K562 (cell line): ENCODE results near the gene CBFA2T2. TPM values are rescaled to one million over a fixed set of nuclear protein-coding genes. Genes with fewer than 3 reads are reported as not detected.

Source experiments
- ATAC-seq: fragments of 200-7000 bp; cut with Tn5 transposase; 3 replicates; pipeline ENCODE4 v1.9.1; 2020; ENCODE audit warnings: moderate library complexity
- BruUV-seq: library from RNA; stranded (reverse); fragments of 400-500 nt; replicated peaks from 2 replicates; lab custom pipeline; 2021; lab: Mats Ljungman, UMichigan
- CTCF ChIA-PET: fragments of 300-600 bp; formaldehyde crosslinking; extraction: SDS; loops from one replicate; lab custom pipeline; 2021; ENCODE audit warnings: low intra/inter-chr PET ratio; lab: Yijun Ruan, JAX
- POLR2A ChIA-PET: fragments of 300-600, 350-650 bp; sonication (Branson Sonifier 250); formaldehyde crosslinking; extraction: SDS; loops from one replicate; lab custom pipeline; 2021; ENCODE audit warnings: antibody characterized with exemption, inconsistent platforms; lab: Yijun Ruan, JAX
- DNase-seq, 4 experiments: peaks; one replicate each; pipeline versions ENCODE4 v3.0.0 to v3.0.0-alpha.2; 2011 to 2018; ENCODE audit warnings: low spot score in 3 of 4, mixed read lengths in 3 of 4; ENCODE audit errors: extremely low read depth in 1 of 4
- FAIRE-seq: peaks from 2 replicates; lab custom pipeline; 2011; peaks lifted over from hg19 to GRCh38; lab: Jason Lieb, UNC
- H2AFZ ChIP-seq: 2 replicates; pipeline ENCODE4 v1.6.0; 2011; ENCODE audit warnings: low read depth, low read length, control low read depth, inconsistent platforms
- H3K27ac ChIP-seq: fragments of 200-600 bp; 3 replicates; pipeline ENCODE4 v1.8.0; 2011; ENCODE audit warnings: low read depth, mild to moderate bottlenecking, control low read depth, inconsistent platforms, low read length, moderate library complexity, mixed read lengths; ENCODE audit errors: extremely low read depth
- H3K27me3 ChIP-seq, 2 experiments: fragments of 300-600 bp in 1 of 2; 2 replicates in 1 of 2; 3 replicates in 1 of 2; pipeline versions ENCODE4 v1.6.0 to v1.8.0; 2011; ENCODE audit warnings: inconsistent platforms in 2 of 2, low read length in 2 of 2, mild to moderate bottlenecking in 1 of 2, mixed read lengths in 1 of 2, moderate library complexity in 1 of 2; ENCODE audit not compliant: control insufficient read depth in 2 of 2, insufficient read depth in 2 of 2
- H3K36me3 ChIP-seq: fragments of 300-600 bp; 3 replicates; pipeline ENCODE4 v1.8.0; 2011; ENCODE audit warnings: mild to moderate bottlenecking, low read length, inconsistent platforms; ENCODE audit not compliant: control insufficient read depth, insufficient read depth
- H3K4me1 ChIP-seq, 2 experiments: fragments of 200-600 bp in 1 of 2; replicated peaks in 1 of 2; 2 replicates in 1 of 2; 3 replicates in 1 of 2; pipeline versions ENCODE4 v1.5.1 to v1.8.0; 2011; ENCODE audit warnings: inconsistent platforms in 2 of 2, low read length in 2 of 2, mild to moderate bottlenecking in 1 of 2, mixed read lengths in 1 of 2, moderate library complexity in 1 of 2; ENCODE audit not compliant: control insufficient read depth in 2 of 2, insufficient read depth in 2 of 2
- H3K4me2 ChIP-seq: 2 replicates; pipeline ENCODE4 v1.6.1; 2011; ENCODE audit warnings: low read length, control low read depth, inconsistent platforms, mixed read lengths; ENCODE audit not compliant: insufficient read depth
- H3K4me3 ChIP-seq: fragments of 200-600 bp; sonication (generic), shearing (Covaris generic); 2 replicates; pipeline ENCODE4 v1.5.1; 2016; ENCODE audit warnings: control low read depth, inconsistent platforms
- H3K79me2 ChIP-seq: fragments of 200-600 bp; 3 replicates; pipeline ENCODE4 v1.8.0; 2011; ENCODE audit warnings: low read length, inconsistent platforms; ENCODE audit not compliant: control insufficient read depth, insufficient read depth
- H3K9ac ChIP-seq, 2 experiments: 2 replicates each; pipeline versions ENCODE4 v1.6.0 to v1.6.1; 2011; ENCODE audit warnings: low read depth in 2 of 2, low read length in 2 of 2, control low read depth in 1 of 2, inconsistent platforms in 1 of 2, mild to moderate bottlenecking in 1 of 2, mixed read lengths in 1 of 2; ENCODE audit not compliant: insufficient read depth in 1 of 2
- H3K9me1 ChIP-seq: one replicate; pipeline ENCODE4 v1.6.0; 2011; ENCODE audit warnings: inconsistent platforms, mild to moderate bottlenecking, low read length, moderate library complexity; ENCODE audit not compliant: control insufficient read depth, insufficient read depth
- H3K9me3 ChIP-seq: replicated peaks from 2 replicates; pipeline ENCODE4 v1.5.1; 2011; ENCODE audit warnings: low read depth, low read length, inconsistent platforms; ENCODE audit not compliant: control insufficient read depth, insufficient read depth
- H4K20me1 ChIP-seq: replicated peaks from 2 replicates; pipeline ENCODE4 v1.6.1; 2011; ENCODE audit warnings: low read length, inconsistent platforms, mixed read lengths; ENCODE audit not compliant: control insufficient read depth, insufficient read depth
- CBFA2T2 ChIP-seq: fragments of 450-650 bp; conservative IDR thresholded peaks from 2 replicates; pipeline ENCODE4 v1.6.1; 2017; ENCODE audit warnings: mild to moderate bottlenecking
- EP400 ChIP-seq: fragments of 450-650 bp; IDR thresholded peaks from 2 replicates; pipeline ENCODE4 v1.6.1; 2017; ENCODE audit warnings: antibody characterized with exemption, mild to moderate bottlenecking, moderate library complexity
- ESRRB ChIP-seq: fragments of 250-450 bp; sonication (Bioruptor Pico); IDR thresholded peaks from 2 replicates; pipeline ENCODE4 v1.5.0; 2020; ENCODE audit warnings: mild to moderate bottlenecking, moderate library complexity, borderline replicate concordance
- ETV1 ChIP-seq: fragments of 450-650 bp; conservative IDR thresholded peaks from 2 replicates; pipeline ENCODE4 v1.6.1; 2016; ENCODE audit warnings: missing genetic modification characterization, control low read depth, low read depth, missing compliant biosample characterization
- NR3C1 ChIP-seq: sonication (generic); formaldehyde crosslinking; IDR thresholded peaks from 2 replicates; pipeline ENCODE4 v1.8.1; 2022; ENCODE audit warnings: missing genetic modification reagents
- PHB2 ChIP-seq: fragments of 450-650 bp; IDR thresholded peaks from 2 replicates; pipeline ENCODE4 v1.6.1; 2017; ENCODE audit warnings: low read depth
- RBM34 ChIP-seq: fragments of 200-400 bp; formaldehyde crosslinking; IDR thresholded peaks from 2 replicates; pipeline ENCODE4 v1.6.1; 2018; ENCODE audit warnings: low read length, borderline replicate concordance; ENCODE audit not compliant: insufficient read depth
- SMAD4 ChIP-seq: fragments of 250-450 bp; sonication (Bioruptor Pico); conservative IDR thresholded peaks from 2 replicates; pipeline ENCODE4 v1.8.0; 2021; ENCODE audit warnings: inconsistent platforms, mild to moderate bottlenecking, moderate library complexity
- TBL1XR1 ChIP-seq, 2 experiments: IDR thresholded peaks; 2 replicates each; pipeline ENCODE4 v1.6.1; 2012; ENCODE audit warnings: improper control_type of control experiment in 2 of 2, low read length in 2 of 2, mild to moderate bottlenecking in 1 of 2
- ZNF263 ChIP-seq: sonication (generic); formaldehyde crosslinking; IDR thresholded peaks from 2 replicates; pipeline ENCODE4 v1.8.0; 2022; ENCODE audit warnings: mild to moderate bottlenecking, missing genetic modification reagents, borderline replicate concordance
- ZNF668 ChIP-seq: fragments of 250-450 bp; sonication (Bioruptor Pico); IDR thresholded peaks from 2 replicates; pipeline ENCODE4 v1.8.0; 2022; ENCODE audit warnings: mild to moderate bottlenecking, inconsistent platforms
- WGBS: fragments of 100-300 bp; shearing (Covaris generic); methylation state at CpG from one replicate; pipeline ENCODE4 v1.1.6; 2016; ENCODE audit warnings: low coverage, mixed read lengths; ENCODE audit not compliant: insufficient coverage; ENCODE audit errors: missing lambda C conversion rate; 5-methylcytosine and 5-hydroxymethylcytosine counted together
- in situ Hi-C: fragments of 300-500 bp; cut with MboI; formaldehyde crosslinking; loops from 4 replicates; pipeline ENCODE4 v1.15.0; 2018; ENCODE audit warnings: inconsistent platforms, mixed read lengths
- intact Hi-C: fragments of 100-400 bp; cut with micrococcal nuclease; formaldehyde crosslinking; loops from 2 replicates; pipeline ENCODE4 v1.14.2; 2022
- polyA plus RNA-seq, 8 experiments: library from polyadenylated mRNA; depleted of rRNA in 4 of 8; stranded (reverse) in 5 of 8; unstranded in 3 of 8; fragments of >200 nt; fragmentation: Nextera tagmentation in 2 of 8; fragmentation: Illumina TruSeq in 1 of 8; extraction: Ambion mirVana in 2 of 8; extraction: Trizol in 1 of 8; gene quantifications; 2 replicates each; pipeline versions ENCODE4 v1.2.1 to v1.2.3, GENCODE V29; 2011 to 2014; ENCODE audit warnings: inconsistent platforms in 1 of 8, missing spikeins in 1 of 8
- total RNA-seq, 7 experiments: library from RNA; depleted of rRNA in 6 of 7; stranded (reverse); fragments of >200 nt in 6 of 7; fragmentation: Illumina TruSeq in 2 of 7; extraction: Trizol in 2 of 7; gene quantifications; 2 replicates each; pipeline versions ENCODE4 v1.2.1 to v1.2.3, GENCODE V29; 2011 to 2021; ENCODE audit warnings: low replicate concordance in 1 of 7
- TF ChIP-seq, protein P1 (sequence below): sonication (generic); formaldehyde crosslinking; IDR thresholded peaks from 2 replicates; pipeline ENCODE4 v1.8.0; 2022; ENCODE audit warnings: mild to moderate bottlenecking, missing genetic modification reagents
- TF ChIP-seq, protein P2 (sequence below): fragments of 250-450 bp; sonication (Bioruptor Pico); IDR thresholded peaks from 2 replicates; pipeline ENCODE4 v1.9.0; 2021; ENCODE audit warnings: mild to moderate bottlenecking, inconsistent platforms

CBFA2T2 gene
- total and polyA plus RNA-seq, 9 of the 15 experiments (the other 6 are each of a cell fraction or from before 2014, with no cell fraction given): 0.27 to 9.6 (median 5.8) TPM

DNA sequence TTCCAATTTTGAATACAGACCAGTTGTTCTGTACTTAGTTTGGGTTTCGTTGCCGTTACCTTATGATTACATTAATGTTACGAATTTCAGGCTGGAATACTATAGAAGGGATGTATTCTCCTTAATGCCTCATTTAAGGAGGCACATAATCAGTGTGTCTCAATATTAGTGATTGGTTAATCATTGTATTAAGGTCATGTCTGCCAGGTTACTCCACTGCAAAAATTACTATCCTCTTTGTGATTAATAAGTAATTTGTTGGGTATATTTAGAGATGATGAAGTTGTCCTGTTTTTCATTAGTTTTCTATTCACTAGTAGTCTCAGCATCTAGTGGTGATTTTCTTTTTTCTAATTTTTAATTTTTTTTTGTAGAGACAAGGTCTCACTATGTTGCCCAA, 66.3 kb downstream of the CBFA2T2 start:
- Histone ChIP-seq H3K27ac (no peak overlapping the region), H4K20me1 (no peaks in the 10 kb centered on the region), H3K9me3 (no peaks in the 10 kb centered on the region), H3K79me2 (no peaks in the 10 kb centered on the region), H3K9ac (no peak overlapping the region), H3K4me1 (no peaks in the 10 kb centered on the region), H2AFZ (no peak overlapping the region), H3K4me2 (no peak overlapping the region), H3K4me3 (no peak overlapping the region), H3K27me3 (no peaks in the 10 kb centered on the region), H3K36me3 (no peaks in the 10 kb centered on the region; the same call in 2 of the 3 replicates), H3K9me1 (no peaks in the 10 kb centered on the region)
- ATAC-seq: no peak
- 94% methylated on average over 3 of the region's 3 CpGs for WGBS
- no TSS peak for BruUV-seq
- TF ChIP-seq PHB2 (no peak), ZNF263 (CRISPR knock-in tag) (no peak), EP400 (no peak), NR3C1 (no peak), ESRRB (CRISPR knock-in tag) (no peak), ZNF668 (CRISPR knock-in tag) (no peak), SMAD4 (no peak), ETV1 (tag) (no peak), CBFA2T2 (no peak), TBL1XR1 (IDR thresholded peaks at IDR 0.05; ENCODE audit: low read length in 2 of 2) (no peak), RBM34 (no peak)
- TF ChIP-seq, protein P1, sequence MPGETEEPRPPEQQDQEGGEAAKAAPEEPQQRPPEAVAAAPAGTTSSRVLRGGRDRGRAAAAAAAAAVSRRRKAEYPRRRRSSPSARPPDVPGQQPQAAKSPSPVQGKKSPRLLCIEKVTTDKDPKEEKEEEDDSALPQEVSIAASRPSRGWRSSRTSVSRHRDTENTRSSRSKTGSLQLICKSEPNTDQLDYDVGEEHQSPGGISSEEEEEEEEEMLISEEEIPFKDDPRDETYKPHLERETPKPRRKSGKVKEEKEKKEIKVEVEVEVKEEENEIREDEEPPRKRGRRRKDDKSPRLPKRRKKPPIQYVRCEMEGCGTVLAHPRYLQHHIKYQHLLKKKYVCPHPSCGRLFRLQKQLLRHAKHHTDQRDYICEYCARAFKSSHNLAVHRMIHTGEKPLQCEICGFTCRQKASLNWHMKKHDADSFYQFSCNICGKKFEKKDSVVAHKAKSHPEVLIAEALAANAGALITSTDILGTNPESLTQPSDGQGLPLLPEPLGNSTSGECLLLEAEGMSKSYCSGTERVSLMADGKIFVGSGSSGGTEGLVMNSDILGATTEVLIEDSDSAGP (CRISPR knock-in tag): no peak
- TF ChIP-seq, protein P2, sequence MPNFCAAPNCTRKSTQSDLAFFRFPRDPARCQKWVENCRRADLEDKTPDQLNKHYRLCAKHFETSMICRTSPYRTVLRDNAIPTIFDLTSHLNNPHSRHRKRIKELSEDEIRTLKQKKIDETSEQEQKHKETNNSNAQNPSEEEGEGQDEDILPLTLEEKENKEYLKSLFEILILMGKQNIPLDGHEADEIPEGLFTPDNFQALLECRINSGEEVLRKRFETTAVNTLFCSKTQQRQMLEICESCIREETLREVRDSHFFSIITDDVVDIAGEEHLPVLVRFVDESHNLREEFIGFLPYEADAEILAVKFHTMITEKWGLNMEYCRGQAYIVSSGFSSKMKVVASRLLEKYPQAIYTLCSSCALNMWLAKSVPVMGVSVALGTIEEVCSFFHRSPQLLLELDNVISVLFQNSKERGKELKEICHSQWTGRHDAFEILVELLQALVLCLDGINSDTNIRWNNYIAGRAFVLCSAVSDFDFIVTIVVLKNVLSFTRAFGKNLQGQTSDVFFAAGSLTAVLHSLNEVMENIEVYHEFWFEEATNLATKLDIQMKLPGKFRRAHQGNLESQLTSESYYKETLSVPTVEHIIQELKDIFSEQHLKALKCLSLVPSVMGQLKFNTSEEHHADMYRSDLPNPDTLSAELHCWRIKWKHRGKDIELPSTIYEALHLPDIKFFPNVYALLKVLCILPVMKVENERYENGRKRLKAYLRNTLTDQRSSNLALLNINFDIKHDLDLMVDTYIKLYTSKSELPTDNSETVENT (CRISPR knock-in tag): no peak
- no peak for FAIRE-seq
- no peak for DNase-seq
- POLR2A ChIA-PET: no interaction called here
- CTCF ChIA-PET: no interaction called here
- intact Hi-C loops (no loop called here), in situ Hi-C loops (no loop called here)
